GM21786 (cell line): ENCODE measurements around the gene RHD.
"Not testable (repeated sequence)": the region's sequence is repeated elsewhere in the genome, so short reads cannot be mapped to it uniquely, and the experiment has no call there.

Experiments
- ATAC-seq: cut with Tn5 transposase; IDR thresholded peaks from one replicate; pipeline ENCODE4 v1.9.1; 2021; ENCODE audit not compliant: unreplicated experiment

Gene RHD

DNA sequence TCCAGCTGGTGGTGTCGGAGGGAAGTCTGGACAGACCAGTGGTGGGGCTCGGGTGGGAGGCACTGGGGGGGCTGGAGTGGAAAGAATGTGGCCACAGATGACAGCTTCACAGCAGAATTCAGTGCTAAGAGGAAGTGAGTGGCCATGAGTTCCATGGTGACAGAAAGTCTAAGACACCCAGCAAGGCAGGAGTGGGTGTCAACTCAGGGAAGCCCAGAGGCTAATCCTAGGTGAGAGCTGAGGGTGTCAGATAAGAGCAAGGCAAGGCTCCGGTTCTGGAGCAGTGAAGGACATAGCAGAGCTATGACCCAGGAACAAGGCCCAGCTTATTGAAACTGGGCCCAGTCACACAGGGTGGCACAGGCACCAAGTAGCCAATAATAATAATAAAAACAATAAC, 30.0 kb downstream of the RHD start:
- not testable (repeated sequence) for ATAC-seq

DNA sequence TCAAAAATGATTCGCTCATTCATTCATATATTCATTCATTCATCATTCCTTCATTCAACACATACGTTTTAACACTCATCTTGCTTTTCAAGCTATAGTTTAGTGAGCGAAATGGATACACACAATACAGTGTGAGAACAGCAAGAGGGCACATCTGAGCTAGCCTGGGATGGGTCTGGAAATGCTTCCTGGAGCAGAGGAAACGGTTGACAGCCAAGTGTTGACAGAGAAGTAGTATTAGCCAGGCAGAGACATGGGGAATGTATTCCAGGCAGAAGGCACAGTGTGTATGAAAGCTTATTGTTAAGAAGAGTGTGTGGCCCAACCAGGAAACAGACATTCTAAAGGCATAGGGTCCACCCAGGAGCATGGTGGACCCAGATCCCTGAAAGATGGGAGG, 32.6 kb downstream of the RHD start:
- ATAC-seq: not testable (repeated sequence)

DNA sequence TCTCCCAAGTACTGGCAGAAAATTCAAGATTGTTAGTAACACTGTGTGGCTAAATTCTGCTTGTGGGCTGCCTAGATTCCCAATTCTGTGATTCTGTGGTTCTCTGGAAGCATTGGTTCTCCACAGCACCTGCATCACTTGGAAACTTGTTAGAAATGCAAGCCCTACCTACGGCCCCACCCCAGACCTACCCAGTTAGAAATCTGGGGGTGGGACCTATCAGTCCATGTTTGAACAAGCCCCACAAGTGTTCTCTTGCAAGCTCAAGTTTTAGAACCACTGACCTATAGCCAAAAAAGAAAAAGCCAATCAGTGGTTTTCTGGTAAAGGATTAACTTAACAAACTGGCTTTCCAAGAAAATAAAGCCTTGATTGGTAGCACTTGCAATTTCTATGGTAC, 35.9 kb downstream of the RHD start:
- not testable (repeated sequence) for ATAC-seq

DNA sequence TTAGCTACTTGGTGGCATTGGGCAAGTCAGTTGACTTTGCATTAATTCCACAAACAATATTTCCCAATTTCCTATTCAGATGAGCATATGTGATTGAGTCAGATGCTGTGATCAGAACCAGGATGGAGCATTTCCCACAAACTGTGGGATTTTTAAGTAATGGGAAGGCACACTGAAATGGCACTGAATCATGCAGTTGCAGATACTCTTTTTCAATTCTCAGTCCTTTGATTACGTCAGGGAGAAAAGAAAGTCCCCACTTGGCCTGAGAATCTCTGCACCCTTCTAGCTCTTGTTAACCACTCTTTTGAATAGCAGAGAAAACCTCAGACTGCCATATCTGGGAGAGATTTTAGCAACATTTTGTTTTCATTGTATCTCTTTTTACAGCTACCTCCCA, 36.8 kb downstream of the RHD start:
- not testable (repeated sequence) for ATAC-seq

DNA sequence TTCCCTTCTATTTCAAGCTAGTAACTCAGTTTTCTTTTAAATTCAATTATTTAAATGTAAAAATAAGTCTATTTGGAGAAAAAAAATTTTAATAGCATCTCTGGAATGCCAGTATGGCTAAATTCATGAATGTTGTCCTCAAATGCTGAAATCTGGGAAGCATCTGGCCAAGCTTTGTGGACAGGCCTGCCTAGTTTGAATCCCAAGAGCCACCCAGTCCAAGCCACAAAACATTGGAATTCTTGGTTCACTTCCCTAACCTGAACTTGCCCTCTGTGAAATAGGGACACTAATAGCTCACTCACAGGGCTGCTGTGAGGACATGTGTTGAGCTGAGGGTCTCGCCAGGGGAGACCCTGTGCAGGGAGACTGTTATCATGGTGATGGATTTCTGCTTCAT, 37.2 kb downstream of the RHD start:
- ATAC-seq: not testable (repeated sequence)

DNA sequence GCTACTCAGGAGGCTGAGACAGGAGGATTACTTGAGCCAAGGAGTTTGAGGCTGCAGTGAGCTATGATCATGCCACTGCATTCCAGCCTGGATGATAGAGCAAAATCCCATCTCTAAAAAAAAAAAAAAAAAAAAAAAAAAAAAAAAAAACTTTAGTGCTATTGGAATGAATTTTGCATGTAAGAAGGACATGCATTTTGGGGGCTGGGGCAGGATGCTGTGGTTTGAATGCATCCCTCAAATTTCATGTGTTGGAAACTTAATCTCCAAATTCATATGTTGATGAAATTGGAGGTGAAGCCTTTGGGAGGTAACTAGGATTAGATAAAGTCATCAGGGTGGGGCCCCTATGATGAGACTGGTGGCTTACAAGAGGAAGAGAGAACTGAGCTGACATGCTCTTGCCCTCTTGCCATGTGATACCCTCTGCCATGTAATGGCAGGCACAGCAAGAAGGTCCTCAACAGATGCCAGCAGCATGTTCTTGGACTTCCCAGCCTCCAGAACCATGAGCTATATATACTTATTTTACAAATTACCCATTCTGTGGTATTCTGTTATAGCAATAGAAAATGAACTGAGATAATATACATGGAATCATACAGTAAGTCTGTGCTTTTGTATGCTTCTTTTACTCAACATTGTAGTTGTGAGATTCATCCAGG, 40.6 kb downstream of the RHD start:
- not testable (repeated sequence) for ATAC-seq

DNA sequence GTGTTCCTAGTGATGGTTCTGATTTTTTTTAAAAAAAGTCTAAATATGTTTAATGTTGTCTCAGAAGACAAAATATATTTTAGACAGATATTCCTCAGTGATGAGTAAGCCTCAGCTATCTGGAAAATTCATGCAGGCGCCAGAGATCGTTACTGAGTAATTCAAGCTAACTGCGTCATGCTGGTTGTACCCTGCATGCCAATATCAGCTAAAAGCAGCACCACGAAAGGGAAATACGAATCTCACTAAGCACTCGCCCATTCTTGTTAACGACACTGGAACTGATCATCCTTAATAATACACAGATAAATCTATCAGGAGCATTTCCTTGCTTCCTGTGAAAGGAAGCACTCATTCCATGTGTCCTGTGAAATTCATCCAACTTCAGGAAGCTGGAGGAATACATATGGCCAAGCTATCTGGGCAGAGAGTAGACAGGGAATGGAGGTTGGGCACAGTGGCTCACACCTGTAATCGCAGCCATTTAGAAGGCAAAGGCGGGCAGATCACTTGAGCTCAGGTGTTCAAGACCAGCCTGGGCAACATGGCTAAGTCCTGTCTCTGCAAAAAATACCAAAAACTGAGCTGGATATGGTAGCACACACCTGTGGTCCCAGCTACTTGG, 48.1 kb downstream of the RHD start:
- ATAC-seq: not testable (repeated sequence)

DNA sequence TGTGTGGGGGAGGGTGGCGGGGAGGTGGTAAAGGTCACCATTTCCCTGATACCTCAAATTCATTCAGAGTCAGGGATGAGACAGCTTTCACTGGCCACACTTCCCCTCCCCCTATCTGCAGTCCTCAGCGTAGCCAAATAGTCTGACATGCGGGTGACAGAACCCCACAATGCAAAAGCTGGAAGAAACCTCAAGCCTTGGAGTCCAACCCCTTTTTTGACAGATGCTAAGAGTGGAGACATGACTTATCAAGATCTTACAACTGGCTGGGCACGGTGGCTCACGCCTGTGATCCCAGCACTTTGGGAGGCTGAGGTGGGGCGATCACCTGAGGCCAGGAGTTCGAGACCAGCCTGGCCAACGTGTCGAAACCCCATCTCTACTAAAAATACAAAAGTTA, 49.8 kb downstream of the RHD start:
- not testable (repeated sequence) for ATAC-seq

DNA sequence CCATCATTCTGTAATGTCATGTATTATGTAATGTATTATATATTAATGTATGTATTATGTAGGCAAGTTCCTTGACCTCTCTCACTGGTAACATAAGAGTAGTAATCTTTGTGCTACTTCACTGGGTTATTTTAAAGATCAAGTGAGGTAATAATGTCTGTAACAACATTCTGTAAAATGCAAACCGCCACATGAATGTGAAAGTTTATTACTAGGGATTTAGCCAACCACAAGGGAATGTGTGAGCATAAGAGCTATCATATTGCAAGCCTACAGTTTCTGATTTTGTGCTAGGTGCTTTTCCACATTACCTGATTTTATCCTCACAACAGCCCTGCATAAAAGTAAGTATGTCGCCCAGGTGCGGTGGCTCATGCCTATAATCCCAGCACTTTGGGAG, 52.1 kb downstream of the RHD start:
- ATAC-seq: not testable (repeated sequence)

DNA sequence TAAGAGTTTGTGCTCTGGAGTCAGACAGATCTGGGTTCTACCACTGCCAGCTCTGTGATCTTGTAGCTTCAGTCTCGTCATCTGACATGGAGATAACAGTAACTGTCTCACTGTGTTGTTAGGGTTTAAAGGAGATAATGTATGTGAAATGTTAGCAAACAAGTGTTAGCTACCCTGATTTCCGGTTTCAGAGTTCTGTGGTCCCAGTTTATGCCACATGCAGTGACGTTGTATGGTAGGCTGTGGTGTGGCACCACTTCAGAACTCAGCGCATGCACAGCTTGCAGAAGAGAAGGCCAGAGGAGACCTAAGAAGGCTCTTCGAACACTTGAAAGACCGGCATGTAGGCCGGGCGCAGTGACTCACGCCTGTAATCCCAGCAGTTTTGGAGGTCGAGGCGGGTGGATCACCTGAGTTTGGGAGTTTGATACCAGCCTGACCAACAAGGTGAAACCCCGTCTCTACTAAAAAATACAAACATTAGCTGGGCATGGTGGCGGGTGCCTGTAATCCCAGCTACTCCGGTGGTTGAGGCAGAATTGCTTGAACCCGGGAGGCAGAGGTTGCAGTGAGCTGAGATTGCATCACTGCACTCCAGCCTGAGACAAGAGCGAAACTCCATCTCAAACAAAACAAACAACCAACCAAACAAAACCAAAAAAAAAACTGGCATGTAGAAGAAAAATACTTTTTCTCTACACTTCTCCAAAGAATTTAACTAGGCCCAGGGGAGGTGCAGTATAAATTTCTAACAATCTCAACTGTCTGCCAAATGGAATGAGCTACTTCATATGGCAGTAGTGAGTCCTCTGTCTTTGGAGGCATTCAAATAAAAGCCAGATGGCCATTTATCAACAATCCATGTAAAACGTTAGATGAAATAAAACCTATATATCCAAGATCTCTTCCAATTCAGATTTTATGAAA, 55.8 kb downstream of the RHD start:
- not testable (repeated sequence) for ATAC-seq

DNA sequence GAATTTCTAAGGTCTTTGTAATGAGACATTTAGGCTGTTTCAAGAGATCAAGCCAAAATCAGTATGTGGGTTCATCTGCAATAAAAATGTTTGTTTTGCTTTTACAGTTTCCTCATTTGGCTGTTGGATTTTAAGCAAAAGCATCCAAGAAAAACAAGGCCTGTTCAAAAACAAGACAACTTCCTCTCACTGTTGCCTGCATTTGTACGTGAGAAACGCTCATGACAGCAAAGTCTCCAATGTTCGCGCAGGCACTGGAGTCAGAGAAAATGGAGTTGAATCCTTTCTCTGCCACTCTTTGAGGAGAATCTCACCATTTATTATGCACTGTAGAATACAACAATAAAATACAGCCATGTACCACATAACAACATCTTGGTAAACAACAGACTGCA, 56.5 kb downstream of the RHD start:
- not testable (repeated sequence) for ATAC-seq

DNA sequence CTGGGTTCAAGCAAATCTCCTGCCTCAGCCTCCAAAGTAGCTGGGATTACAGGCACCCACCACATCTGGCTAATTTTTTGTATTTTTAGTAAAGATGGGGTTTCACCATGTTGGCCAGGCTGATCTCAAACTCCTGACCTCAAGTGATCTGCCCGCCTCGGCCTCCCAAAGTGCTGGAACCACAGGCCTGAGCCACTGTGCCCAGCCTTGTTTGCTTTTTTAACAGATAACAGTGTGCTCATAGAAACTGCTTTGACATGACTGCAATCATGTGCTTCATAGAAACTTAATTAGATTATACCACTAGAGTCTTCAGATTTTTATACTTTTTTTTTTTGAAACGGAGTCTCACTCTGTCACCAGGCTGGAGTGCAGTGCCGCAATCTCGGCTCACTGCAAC, 57.0 kb downstream of the RHD start:
- ATAC-seq: not testable (repeated sequence)

DNA sequence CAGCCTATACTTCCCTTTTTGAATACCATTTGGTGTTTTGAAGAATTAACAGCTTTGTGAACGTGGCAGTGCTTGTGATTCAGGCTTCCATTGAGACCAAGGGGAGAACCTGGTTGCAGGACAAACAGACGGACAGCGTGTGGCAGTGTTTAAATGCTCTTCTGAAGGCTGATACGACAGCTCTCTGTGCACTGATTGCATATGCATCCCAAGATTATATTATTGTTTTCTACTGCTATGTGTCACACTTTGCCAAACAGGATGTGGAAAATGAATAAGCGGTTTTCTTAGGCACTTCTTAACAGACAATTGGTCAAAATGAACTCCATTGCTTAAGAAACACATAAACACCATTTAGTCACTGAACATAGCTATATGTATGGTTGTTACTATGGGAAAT, 57.6 kb downstream of the RHD start:
- ATAC-seq: not testable (repeated sequence)

DNA sequence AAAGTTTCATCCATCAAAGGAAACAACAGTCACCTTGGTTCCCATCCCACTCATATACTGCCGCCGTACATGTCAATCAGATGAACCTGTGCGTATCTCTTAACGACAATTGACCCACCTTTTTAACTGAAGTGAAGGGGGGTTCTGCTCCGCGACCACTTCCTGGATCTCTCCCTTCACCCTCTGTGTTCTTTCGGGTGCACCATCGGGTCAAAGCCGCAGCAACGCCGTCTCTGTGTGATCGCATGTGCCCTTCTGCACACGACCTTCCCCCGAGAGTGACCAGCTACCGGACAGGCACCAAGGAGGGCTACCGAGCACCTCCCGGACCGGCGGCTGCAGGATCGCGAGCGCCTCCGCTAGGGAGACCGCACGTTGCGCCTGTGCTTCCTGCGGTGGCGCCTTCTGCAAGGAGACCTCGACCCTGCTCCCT, 64.6 kb downstream of the RHD start:
- ATAC-seq: not testable (repeated sequence)

DNA sequence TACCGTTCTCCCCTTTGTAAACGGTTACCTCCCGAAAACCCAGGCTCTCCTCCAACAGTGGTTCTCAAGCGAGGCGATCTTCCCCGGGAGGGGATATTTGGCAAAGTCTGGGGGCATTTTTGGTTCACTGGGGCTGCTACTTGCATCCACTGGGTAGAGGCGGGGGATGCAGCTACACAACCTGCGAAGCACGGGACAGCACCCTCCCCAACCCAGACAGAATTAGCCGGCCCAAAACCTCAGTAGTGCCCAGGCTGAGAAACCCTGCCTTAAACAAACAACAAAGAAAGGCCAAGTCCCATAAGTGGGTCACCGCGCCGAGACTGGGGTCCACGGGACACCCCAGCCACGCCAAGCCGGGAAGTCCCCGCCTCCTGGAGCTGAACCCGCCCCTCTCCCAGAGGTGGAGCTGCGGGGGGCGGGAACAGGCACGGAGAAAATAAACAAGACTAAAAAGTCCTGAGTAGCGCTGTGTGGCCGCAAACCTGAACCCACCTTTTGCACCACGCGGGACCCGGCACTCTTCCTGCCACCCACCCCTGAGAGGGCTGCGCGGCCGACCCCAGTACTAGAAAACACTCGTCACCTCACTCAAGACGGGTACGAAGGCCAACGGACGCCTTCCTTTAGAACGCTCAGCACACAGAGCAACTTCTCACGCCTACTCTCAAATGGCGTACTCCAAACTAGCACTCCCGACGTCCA, 65.3 kb downstream of the RHD start:
- peak; percentile 29 for ATAC-seq

DNA sequence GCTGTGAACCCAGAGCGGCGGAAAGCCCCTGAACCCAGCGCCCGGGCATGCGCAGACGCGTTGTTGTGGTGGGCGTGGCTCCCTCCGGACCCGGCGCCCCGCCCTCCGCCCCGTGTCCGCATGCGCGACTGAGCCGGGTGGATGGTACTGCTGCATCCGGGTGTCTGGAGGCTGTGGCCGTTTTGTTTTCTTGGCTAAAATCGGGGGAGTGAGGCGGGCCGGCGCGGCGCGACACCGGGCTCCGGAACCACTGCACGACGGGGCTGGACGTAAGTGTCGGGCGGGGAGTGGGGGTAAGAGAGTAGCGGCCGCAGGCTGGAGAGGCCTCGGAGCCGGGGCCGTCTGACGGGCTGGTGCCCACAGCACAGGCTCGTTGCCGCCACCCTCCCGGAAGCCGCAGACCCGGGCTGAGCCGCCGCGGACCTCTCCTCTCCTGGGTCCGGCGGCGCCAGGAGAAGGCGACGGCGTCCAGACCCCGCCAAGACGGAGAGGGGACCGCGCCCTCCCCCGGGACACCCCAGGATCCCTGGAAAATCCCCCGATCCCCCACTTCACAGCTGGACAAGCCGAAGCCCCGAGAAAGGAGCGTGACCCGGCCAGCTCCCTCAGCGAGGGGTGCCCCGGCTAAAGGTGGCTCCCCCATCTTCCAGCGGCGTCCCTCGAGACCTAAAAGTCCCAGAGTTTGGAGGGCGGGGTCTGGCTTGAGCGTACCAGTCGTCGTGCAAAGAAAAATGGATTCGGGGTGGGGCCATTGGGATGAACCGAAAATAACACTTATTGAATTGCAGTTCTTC, 66.1 kb downstream of the RHD start, which contains the start of gene TMEM50A:
Gene TMEM50A, plus strand, starts transcription at position 147 of the 794 bp plus-strand sequence. CDS start 2,153 bp downstream, outside the sequence.
- peak; percentile 57 for ATAC-seq

DNA sequence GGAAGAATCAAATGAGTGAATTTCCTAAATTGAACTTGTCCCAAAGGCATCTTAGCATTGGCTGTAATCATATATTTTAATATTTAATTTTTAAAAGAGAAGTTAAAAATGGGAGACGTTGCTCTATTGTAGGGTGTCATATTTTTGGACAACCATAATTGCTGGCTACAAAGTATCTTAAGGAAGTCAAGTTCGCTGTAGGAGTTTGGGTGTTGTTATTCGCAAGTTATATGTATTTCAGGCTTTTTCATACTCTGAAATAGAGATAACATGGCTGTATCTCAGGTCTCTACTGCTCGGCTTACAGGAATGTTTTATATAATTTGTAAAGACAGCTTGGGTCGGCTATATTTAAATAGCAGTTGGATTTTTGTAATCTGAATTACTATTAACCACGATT, 66.7 kb downstream of the RHD start:
- ATAC-seq: no peak

DNA sequence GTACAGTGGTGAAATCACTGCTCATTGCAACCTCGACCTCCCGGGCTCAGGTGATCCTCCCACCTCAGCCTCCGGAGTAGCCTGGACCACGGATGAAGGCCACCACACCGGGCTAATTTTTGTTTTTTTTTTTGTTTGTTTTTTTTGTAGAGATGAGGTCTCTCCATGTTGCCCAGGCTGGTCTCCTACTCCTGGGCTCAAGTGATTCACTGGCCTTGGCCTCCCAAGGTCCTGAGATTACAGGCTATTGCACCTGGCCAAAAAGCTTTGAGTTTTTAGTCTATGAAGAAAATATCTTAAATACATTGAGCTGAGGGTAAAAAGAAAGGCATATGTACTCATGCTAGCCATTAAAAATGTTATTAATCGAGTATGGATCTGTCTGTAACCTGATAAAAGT, 69.4 kb downstream of the RHD start:
- no peak for ATAC-seq

DNA sequence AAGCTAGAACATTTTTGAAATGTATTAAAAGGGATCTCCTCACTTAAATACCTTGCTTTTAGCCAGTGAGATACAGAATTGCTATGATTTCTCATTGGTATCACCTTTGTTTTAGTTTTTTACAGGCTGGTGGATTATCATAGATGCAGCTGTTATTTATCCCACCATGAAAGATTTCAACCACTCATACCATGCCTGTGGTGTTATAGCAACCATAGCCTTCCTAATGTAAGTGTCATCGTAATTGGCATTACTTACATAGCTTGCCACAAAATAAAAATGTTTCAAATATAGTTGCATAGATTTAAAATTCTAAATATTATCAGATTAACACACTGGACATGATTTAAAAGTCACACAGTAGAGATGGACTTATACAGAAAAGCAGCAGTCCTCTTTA, 70.5 kb downstream of the RHD start:
- no peak for ATAC-seq

DNA sequence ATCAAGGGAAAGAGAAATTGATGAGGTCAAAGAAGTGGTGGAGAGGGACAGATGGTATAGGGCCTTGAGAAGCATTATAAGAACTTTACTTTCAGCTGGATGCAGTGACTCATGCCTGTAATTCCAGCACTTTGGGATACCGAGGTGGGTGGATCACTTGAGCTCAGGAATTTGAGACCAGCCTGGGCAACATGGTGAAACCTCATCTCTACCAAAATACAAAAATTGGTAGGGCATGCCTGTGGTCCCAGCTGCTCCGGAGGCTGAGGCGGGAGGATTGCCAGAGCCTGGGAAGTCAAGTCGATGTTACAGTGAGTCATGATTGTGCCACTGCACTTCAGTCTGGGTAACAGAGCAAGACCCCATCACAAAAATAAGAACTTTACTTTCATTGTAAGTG, 71.6 kb downstream of the RHD start:
- no peak for ATAC-seq
